HG03175 (cell line): ENCODE results near the gene MBTPS2.
"Not testable (repeated sequence)": the region's sequence is repeated elsewhere in the genome, so short reads cannot be mapped to it uniquely, and the experiment has no call there.

Experiments used
- ATAC-seq: cut with Tn5 transposase; IDR thresholded peaks from one replicate; pipeline ENCODE4 v1.9.1; 2021; ENCODE audit warnings: mild to moderate bottlenecking, moderate library complexity; ENCODE audit not compliant: unreplicated experiment

The MBTPS2 gene

DNA sequence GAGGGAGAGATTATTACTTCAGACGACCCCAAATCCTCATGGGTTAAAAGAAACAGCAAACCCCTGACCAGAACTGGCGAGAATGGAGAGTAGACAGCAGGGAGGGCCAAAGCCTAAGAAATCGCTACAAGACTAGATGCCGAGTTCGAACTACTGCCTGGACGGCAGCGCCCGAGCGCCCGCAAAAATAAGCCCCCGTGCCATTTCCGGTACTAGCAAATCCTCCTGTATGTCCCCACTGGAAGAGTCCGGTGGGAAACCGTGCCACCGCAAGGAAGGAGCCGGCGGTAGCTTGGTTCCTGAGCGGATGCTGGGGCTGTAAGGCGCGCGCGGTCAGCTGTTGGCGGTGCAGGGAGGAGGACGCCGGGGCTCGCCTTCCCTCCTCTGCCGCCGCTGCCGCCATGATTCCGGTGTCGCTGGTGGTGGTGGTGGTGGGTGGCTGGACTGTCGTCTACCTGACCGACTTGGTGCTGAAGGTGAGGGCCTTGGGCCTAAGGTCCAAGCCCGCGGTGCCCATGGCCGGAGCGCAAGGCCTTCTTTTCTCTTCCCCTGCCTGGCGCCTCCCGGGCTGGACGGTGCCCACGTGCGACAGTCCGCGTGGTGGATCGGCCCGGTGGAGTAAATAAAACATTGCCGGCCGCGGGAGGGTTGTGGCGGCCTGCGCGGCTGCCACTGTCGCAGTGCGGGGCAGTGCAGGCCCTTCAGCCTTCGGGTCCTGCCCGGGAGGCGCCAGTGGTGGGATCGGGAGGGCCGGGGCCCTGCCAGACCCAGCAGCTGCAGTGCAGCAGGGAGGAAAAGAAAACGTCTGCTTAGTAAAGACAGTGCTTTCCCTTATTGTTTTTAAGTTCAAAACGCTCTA lies at the start of gene MBTPS2:
Gene MBTPS2, plus strand, starts transcription at position 284 of the 859 bp plus-strand sequence. Its CDS starts 118 bp downstream, at position 402.
- ATAC-seq, result peak; percentile 89

DNA sequence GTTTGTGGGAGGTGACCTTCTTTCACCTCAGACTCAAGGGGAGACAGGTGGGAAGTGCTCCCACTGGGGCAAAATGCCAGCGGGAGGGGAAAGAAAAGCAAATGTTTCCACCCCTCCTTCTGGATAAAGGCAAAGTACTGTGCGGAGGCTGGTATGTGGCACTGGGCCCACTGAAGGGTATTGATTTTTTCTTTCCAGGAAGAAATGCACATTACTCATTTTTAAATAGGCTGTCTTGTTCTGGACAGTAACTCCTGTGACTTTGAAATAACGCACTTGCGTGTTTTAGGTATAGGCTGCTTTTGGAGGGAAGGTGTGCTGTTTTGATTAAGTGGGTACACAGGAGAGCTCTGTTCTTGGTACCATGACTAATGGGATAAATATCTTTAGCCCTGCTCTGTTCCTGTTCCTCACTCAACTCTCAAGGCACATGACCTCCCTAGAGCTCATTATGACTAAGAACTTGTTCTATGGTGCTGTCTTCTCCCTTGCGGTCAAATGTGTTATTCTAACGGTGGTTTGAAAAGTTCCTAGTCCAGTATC lies 40.7 kb upstream of the MBTPS2 start:
- peak; percentile 98 for ATAC-seq

DNA sequence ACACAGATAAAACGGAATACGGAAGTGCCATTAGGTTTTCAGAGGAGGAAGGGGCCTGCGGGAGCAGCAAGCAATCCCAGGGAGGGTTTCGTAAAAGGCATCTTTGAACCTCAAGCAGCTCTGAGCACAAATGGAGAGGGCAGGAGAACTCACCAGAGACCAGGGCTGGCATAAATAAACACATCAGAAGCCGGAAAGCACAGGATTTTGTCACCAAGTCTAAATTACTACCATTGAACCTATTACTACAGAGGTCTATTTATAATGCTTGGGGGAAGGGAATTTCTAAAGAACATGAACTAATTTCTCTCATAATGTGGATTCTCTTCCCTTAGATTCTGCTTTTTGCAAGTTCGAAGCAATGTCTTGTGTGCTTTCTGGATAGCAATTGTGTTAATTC lies 39.6 kb upstream of the MBTPS2 start:
- no peak for ATAC-seq

DNA sequence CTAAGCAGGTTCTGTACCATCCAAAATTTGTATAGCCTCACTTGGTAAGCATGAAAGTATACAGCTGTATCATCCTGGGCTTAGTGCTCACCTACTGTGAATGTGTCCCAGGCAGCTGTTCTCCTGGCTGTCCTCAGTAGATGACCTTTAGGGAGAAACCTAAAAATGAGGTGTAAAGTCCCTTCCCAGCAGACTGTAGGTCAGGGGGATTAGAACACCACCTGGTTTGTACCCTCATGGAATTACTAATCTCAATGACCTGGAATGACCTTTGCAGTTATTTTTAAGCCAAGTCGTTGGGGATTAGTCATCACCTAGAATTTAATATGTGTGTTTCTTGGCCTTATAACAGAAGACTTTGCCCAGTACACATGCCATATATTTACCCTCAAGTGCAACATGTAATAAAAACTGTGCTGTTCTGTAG lies 39.1 kb upstream of the MBTPS2 start:
- no peak for ATAC-seq

DNA sequence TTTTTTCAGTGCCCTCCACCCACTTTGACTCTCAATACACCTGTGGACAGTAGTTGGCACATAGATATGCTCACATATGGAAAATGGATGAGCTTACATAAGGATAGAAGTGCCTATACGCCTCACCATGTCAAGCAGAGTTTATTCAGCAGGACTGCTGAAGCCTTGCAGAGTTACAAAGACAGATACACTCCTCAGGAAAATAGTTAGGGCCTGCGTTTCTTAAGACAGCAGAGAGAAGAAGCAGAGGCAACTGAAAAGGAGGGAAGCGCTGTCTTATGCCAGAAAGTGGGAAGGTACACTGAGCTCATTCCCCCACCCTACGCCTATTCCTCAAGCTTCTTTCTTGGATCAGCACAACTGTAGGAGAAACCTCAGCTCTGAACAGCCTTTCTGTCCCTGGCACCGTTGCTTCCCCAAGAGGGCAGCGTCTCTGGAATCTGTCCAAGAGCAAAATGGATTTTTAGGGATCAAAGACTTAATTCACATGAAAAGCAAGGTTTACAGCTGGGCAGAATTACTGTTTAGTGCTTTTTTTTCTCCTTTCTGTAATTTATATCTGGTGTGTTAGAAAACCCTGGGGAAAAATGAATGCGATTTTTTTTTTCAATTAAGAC lies 37.3 kb upstream of the MBTPS2 start:
- ATAC-seq, result no peak

DNA sequence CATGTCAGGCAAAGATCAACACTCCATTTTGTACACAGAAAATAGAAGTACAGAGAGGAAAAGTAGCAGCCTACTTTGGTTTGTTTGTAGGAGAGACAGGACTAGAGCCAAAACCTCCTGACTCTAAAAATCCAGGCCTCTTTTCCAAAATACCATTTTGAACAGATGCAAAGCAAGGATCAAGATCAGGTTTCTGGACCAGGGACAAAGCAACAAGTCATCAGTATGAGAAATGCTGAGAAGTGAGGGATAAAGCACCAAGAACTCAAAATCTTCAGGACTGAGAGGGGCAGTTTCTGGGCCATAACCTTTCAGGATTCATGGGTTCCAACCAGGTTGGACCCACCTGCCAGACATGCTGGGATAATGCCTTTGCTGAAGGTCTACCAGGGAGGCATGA lies 36.6 kb upstream of the MBTPS2 start:
- no peak for ATAC-seq

DNA sequence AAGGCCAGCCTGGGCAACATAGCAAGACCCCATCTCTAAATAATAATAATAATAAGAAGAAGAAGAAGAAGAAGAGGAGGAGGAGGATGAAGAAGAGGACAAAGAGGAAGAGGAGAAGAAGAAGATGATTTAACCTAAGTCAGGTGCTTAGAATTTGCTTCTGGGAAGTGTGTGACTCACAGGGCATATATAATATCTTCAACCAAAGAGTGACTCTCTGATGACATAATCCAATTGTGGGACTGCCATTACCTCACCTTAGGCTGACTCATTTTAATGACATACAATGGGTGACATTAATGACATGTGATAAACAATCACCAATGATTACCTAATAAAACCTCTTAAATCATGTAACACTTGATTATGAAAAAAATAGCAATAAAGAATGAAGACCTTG lies 32.7 kb upstream of the MBTPS2 start:
- ATAC-seq, result no peak

DNA sequence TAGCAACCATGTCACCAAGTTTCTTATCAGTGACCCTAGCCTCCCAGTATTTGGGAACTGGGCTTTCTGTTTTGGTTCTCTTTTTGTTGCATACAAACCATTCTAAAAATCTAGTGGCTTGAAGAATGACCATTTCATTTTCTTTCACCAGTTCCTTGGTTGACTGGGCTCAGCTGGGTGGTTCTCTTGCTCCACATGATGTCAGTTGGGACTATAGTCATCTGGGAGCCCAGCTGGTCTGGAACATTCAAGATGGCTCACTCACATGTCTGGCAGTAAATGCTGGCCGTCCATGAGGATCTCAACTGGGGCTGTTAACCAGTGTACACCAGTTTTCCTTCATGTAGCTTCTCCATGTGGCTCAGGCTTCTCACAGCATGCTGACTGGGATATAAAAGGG lies 27.6 kb upstream of the MBTPS2 start:
- ATAC-seq, result no peak

DNA sequence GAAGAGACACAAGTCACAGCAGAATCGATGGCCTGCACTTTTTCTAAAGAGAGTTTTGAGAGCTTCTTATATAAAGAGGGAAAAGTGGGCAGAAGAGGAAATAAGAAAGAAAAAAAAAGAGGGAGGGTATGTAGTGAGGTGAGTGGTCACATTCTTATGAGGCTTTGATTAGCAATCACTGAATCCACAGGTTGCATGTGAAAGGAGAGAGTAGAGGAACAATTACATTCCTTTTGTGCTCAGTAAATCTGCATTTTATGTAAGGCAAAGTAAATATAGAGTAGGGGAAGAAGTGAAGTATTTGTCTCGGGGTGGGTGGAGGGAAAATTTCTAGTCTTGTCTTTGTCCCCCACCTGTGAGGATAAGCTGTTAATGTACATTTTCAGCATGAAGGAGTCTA lies 26.8 kb upstream of the MBTPS2 start:
- ATAC-seq, result no peak

DNA sequence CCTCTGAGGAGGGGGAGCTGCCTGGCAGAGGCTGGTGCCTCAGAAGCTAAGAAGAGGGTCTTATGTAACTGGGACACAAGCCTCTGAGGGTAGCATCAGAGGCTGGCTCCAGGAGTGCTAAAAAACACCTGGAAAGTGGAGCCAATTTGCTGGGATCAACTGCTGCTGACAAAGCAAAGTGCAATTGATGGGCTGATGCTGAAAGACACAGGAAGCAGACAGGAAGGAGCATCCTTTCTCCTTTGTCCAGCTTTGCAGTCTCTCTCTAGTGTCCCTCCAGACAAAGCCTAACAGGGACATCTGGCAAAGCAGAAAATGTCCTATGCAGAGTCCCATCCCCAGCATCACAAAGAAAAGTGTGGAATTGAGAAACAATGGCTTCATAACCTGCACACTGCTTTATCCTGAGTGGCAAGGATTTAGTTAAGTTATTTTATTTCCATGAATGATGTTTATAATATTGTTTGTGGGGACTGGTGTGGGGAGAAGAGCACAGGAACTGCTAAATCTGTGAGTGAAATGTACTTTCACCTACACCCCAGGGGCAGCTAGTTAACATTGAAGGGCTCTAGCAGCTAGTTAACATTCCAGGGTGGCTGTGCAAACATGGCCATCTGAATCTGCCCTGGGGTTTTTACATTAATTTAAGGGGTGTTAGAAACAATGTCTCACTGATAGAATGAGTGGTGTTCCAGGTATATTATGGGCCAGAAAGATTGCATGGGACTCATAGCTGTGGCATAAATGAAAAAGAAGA lies 25.6 kb upstream of the MBTPS2 start:
- ATAC-seq, result no peak

DNA sequence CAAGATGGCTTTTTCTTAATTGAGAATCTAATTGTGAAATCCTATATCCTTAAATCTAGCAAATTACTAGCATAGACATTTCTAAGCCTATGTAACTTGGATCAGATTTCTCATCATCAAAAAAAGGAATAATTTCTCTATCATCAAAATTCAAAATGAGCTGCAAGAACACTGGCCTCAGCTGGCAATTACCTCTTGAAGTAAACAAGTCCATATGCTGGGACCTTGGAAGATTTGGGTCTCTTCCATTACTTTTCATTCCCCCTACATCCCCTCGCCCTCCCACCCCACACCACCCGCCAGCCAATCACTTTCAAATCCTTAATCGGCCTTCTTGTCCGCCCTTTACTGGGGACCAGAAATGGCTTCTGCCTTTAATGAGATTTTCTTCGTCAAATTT lies 23.3 kb upstream of the MBTPS2 start:
- no peak for ATAC-seq

DNA sequence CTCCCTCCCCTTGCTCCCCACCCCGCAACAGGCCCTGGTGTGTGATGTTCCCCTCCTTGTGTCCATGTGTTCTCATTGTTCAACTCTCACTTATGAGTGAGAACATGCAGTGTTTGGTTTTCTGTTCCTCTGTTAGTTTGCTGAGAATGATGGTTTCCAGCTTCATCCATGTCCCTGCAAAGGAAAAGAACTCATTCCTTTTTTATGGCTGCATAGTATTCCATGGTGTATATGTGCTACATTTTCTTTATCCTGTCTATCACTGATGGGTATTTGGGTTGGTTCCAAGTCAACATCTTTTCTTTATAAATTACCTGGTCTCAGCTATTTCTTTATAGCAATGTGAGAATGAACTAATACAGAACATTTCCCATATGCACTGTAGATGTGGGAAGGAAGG lies 19.2 kb upstream of the MBTPS2 start:
- not testable (repeated sequence) for ATAC-seq

DNA sequence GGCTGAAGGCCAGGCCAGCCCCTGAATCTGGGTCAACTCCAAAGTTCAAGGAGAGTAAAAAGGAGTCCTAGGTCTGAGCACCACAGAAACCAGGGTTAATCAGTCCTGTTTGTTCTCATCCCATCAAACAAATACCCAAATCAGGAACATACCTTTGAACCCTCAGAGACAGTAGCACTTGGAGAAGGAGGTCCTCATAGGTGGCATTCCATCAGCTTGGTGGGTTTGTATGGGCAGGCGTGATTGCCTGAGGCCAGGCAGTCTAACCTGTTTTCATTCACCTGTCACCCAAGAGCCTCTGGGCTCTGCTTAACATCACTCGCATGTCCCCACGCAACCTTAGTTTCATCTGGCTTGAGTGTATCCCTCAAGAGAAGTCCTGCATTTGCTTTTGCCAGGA lies 17.5 kb upstream of the MBTPS2 start:
- ATAC-seq, result no peak

DNA sequence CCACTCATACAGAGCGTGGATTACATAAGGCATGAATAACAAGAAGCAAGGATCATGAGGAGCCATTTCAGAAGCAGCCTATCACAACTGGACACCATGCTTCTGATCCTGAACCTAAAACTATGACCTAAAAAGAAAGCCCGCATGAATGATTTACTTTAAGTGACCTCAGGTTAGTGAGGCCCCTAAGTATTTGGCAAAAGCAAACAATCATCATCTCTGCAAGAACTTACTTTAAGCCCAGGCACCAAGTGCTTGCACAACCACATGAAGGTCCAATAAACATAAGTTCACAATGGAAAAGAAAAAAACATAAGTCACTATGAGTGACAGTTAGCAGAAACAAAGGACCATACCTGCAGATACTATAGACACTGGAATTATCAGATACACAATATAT lies 7.9 kb upstream of the MBTPS2 start:
- ATAC-seq, result no peak

DNA sequence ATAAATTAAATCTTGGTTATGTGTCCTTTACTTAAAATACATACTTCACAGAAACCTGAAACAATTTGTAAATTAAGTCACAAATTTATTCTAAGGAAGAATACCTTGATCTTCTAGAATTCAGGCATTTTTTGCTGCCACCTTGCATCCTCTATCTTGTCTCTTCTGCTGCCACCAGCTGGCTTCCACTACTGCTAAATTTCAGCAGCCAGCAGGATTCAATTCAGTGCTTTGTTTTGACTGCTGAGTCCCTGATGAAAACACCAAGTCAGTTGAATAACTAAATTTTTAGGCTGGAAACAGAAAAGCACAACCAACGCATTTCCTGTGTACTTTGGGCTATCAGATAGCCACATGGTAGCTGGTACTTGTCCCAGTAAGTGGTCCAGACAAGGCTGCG lies 2.4 kb upstream of the MBTPS2 start:
- no peak for ATAC-seq

DNA sequence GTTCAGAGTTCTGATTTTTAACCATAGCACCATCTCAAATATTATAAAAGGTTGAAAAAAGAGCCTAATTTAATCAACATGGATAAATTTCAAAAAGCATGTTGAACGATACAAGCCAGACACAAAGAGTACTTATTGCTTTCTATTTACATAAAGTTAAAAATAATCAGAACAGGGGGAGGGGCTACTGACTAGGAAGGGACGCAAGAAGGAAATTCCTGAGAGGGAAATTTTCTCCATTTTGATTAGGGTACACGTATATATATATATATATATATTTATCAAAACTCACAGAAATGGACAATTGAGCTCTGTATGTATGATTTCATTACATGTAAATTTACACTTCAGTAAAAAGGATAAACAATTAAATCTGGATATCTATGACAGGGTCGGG lies 482 bp upstream of the MBTPS2 start:
- peak; percentile 17 for ATAC-seq

DNA sequence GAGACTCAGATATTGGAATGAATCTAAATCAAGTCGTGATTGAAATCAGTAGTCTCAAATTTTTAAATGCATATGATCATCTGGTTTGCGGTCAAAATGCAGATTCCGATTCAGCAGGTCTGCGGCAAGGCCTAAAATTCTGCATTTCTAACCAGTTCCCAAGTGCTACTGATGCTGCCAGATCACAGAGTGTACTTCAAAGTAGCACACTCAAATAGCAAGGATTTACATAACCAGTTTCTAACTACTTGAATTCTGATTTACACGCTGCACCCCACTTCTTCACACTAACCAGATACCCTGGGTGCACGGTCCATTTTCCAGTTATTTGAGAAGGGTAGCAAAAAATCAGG lies 752 bp downstream of the MBTPS2 start:
- peak; percentile 17 for ATAC-seq

DNA sequence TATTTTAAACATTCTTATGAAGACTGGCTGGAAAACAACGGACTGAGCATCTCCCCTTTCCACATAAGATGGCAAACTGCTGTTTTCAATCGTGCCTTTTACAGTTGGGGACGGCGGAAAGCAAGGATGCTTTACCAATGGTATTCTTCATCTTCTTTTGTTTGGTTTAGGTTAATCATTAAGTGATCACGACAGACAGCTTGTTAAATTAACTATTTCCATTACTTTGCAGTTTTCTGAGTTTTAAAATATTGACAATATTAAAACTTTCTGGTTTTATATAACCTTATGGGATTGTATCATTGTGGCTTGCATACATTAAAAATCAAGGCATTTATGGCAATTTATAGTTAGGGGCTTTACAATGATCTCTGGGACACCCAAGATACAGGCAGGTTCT lies 3.8 kb downstream of the MBTPS2 start:
- ATAC-seq, result no peak

DNA sequence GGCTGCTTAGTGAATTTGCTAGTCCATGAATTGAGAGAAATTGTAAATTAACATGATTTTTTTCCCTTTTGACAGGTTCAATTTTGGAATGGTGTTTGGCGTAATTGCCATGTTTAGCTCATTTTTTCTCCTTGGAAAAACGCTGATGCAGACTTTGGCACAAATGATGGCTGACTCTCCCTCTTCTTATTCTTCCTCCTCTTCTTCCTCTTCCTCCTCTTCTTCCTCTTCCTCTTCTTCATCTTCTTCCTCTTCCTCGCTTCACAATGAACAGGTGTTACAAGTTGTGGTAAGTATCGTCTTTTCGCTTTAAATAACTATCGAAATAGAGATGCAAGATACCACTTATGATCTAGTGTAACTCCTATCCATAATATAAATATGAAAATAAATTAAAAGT lies 5.7 kb downstream of the MBTPS2 start:
- no peak for ATAC-seq

DNA sequence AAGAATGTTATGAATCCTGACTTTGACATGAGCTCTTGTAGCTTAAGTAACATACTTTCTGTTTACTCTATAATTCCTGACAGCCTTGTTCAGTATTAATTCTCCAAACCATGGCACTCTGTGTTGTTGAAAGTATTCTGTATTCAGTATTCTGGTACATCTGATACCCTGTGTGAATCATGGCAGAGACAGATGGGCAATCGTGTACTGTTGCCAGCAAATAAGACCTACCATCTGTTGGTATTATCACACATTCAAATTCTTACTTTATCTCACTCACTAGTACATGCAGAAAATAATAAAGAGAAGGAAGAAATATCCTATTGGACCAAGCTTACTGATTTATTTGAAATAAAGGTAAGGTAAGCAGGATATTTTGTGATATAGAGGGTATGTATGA lies 7.9 kb downstream of the MBTPS2 start:
- no peak for ATAC-seq

DNA sequence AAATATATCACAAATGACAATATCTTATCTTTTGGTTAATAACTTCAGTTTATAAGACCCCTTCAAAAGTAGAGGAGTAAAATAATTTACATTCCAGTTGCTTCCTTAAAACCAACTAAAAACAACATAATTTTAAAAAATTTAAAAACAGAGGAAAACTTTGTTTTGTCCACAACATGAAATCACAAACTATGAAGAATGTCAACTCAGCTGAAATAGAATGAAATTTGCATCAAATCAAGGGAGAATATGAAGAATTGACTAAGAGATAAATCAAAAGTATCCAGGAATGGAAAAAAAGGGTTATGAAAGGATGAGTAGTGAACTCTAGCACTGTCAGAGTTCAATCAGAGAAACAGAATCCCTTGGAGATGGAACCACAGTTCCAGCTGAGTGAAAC lies 14.2 kb downstream of the MBTPS2 start:
- ATAC-seq, result no peak
